ENCODE results near the gene CHN2.

DNA sequence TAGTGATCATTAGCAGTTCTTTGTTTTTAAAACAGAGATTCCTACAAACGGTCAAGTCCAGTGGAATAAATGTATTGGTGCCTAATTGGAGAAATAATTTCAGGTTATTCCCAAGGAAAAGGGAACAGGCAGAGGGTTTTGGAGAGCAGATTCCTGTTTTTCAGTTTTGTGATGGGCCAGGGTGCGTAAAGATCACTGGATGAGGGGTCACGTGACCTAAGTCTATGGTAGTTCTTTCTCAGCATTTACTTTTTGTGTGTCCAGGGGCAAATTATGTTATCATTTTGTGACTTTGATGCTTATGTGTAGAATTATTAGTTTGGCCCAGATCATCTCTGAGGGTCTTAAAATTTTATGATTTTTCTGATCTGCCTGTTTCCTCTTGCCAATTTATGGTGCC lies 15.2 kb downstream of the CHN2 start:
- TF ChIP-seq, protein P1, sequence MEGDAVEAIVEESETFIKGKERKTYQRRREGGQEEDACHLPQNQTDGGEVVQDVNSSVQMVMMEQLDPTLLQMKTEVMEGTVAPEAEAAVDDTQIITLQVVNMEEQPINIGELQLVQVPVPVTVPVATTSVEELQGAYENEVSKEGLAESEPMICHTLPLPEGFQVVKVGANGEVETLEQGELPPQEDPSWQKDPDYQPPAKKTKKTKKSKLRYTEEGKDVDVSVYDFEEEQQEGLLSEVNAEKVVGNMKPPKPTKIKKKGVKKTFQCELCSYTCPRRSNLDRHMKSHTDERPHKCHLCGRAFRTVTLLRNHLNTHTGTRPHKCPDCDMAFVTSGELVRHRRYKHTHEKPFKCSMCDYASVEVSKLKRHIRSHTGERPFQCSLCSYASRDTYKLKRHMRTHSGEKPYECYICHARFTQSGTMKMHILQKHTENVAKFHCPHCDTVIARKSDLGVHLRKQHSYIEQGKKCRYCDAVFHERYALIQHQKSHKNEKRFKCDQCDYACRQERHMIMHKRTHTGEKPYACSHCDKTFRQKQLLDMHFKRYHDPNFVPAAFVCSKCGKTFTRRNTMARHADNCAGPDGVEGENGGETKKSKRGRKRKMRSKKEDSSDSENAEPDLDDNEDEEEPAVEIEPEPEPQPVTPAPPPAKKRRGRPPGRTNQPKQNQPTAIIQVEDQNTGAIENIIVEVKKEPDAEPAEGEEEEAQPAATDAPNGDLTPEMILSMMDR (conservative IDR thresholded peaks at IDR 0.05; ENCODE audit: low read depth, low read length): no peak
- no peak for TF ChIP-seq EZH2 (IDR thresholded peaks at IDR 0.05; ENCODE audit: borderline replicate concordance, low read depth, low read length, poor library complexity, severe bottlenecking)

Measured in A673 (cell line).